ENCODE measurements around the gene INVS. TPM values are rescaled to one million over a fixed set of nuclear protein-coding genes. Genes with fewer than 3 reads are reported as not detected.
"Not testable (repeated sequence)": the region's sequence is repeated elsewhere in the genome, so short reads cannot be mapped to it uniquely, and the experiment has no call there.

Gene INVS, protein sequence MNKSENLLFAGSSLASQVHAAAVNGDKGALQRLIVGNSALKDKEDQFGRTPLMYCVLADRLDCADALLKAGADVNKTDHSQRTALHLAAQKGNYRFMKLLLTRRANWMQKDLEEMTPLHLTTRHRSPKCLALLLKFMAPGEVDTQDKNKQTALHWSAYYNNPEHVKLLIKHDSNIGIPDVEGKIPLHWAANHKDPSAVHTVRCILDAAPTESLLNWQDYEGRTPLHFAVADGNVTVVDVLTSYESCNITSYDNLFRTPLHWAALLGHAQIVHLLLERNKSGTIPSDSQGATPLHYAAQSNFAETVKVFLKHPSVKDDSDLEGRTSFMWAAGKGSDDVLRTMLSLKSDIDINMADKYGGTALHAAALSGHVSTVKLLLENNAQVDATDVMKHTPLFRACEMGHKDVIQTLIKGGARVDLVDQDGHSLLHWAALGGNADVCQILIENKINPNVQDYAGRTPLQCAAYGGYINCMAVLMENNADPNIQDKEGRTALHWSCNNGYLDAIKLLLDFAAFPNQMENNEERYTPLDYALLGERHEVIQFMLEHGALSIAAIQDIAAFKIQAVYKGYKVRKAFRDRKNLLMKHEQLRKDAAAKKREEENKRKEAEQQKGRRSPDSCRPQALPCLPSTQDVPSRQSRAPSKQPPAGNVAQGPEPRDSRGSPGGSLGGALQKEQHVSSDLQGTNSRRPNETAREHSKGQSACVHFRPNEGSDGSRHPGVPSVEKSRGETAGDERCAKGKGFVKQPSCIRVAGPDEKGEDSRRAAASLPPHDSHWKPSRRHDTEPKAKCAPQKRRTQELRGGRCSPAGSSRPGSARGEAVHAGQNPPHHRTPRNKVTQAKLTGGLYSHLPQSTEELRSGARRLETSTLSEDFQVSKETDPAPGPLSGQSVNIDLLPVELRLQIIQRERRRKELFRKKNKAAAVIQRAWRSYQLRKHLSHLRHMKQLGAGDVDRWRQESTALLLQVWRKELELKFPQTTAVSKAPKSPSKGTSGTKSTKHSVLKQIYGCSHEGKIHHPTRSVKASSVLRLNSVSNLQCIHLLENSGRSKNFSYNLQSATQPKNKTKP
- polyA plus RNA-seq (ENCODE audit: insufficient read depth in 1 of 5, insufficient read length in 5 of 5, low replicate concordance in 1 of 5) = 10 to 100 TPM; 18.3 to 29.7 (median 26.4) TPM
- long read RNA-seq, donor 1, partial matches to known transcripts = 40 of 65 reads
- long read RNA-seq, donor 1, other reads (novel, unspliced or antisense) = 23 of 65 reads
- long read RNA-seq, donor 2, partial matches to known transcripts = 14 of 24 reads
- long read RNA-seq, donor 2, other reads (novel, unspliced or antisense) = 9 of 24 reads
- long read RNA-seq, donor 3, partial matches to known transcripts = 51 of 62 reads
- long read RNA-seq, donor 3, other reads (novel, unspliced or antisense) = 11 of 62 reads
- long read RNA-seq, donor 4 = 0 reads
- long read RNA-seq, donor 5 = 0 reads
- long read RNA-seq, donor 6, partial matches to known transcripts = 31 of 53 reads
- long read RNA-seq, donor 6, other reads (novel, unspliced or antisense) = 21 of 53 reads
- long read RNA-seq, donor 7, partial matches to known transcripts = 0 of 1 reads
- long read RNA-seq, donor 7, other reads (novel, unspliced or antisense) = 0 of 1 reads
- long read RNA-seq, donor 8 = 0 reads

DNA sequence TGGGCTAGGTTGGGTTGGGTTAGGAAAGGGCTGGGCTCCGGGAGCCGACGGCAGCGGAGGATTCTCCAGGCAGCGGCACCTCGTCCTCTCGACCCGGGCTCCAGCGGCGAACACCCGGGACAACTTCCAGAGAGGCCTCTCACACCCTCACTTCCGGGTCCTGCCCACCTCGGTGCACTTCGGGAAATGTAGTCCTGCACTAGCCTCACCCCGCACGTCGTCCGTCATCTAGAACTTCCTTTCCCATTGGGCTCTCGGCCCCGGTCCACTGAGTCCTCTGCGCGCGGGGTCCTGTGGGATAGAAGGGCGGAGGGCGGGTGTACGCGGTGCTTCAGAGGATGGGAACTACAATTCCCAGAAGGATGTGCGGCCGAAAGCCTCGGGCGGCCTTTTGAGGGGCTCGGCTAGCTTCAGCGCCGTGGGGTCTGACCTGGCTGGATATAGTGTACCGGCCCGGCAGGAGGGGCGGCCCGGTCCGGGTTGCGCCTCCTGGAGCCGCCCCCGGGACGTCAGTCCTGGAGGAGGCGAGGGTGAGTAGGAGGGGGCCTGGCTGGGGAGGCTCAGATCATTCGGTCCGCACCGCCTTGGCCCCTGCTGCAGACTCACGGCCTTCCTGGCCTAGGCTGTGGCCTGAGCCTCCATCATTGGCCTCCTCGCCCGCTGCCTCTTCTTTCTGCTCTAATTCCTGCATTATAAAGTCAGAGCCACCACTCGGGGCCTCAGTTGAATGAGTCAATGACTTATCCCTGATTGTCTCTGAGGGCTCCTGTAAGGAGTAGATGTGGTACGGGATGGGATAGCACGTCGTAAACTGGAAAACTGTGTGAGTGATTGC, at the start of gene INVS, which contains the start of gene ERP44:
INVS (plus strand) TSS at position 357 of the 835 bp plus-strand sequence. CDS start 5,279 bp downstream, outside the sequence.
ERP44 (minus strand) TSS at position 114 of the 835 bp plus-strand sequence. CDS start 160 bp downstream, outside the sequence.
- DNase-seq = peak; percentile 98 to 99

DNA sequence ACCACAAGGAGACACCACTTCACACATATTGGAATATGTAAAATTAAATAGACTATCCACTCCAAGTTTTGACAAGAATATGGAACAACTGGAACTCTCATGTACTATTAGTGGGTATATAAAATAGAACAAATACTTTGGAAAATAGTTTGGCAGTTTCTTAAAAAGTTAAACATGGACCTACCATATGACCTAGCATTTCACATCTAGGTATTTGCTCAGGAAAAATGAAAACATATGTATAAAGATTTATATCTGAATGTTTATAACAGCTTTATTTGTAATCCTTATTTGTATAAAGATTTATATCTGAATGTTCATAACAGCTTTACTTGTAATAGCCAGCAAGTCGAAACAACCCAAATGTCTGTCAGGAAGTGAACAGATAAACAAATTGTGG, 49.5 kb upstream of the INVS start:
- DNase-seq = no peak

DNA sequence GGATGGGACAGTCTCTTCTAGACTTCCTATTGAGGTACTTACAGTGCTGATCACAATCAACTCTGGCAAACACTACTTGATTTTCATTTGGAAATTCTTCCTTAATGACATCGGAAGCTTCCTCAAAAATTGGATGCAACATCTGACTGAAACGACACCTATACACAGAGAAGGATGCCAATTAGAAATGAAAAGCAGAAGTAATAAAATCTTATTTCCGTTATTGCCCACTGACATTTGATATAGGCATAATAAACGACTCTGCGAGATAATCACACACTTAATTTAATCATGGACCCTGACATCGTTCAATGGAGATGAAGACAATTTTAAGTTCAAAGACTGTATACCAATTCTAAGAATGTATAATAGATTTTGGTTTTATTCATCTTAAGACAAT, 46.7 kb upstream of the INVS start:
- no peak for DNase-seq

DNA sequence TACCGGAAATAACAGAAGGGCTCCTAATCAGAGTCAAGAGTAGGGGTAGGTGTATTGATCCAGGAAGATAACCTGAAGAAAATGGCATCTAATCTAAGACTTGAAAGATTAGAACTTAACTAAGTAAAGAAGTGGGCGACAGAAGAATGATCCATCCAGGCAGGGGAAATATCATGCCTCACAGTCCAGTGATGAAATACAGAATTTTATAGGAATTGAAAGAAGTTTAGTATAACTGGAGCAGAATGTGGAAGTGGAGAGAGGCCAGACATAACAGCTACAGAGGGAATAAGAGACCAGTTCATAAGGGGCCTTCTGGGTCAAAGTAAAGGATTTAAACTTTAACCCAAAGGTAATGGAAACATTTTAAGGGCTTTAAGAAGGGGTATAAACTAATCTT, 42.5 kb upstream of the INVS start:
- no peak for DNase-seq

DNA sequence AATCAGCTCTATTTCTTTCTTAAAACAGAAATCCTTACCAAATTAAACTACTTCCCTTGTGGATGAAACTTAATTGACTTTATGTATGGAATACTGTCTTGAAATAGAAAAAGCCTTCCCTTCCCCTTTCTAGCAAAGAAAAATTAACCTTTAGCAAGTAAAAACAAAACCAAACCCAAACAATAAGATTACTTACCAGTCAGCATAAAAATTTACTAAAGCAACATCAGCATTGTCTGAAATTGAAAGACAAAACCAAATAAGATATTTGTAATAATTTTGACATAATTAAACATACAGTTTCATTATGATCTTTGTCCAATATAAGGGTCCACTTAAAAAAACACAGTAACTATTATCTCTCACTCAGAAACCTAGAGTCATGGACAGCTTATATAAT, 41.4 kb upstream of the INVS start:
- DNase-seq = no peak

DNA sequence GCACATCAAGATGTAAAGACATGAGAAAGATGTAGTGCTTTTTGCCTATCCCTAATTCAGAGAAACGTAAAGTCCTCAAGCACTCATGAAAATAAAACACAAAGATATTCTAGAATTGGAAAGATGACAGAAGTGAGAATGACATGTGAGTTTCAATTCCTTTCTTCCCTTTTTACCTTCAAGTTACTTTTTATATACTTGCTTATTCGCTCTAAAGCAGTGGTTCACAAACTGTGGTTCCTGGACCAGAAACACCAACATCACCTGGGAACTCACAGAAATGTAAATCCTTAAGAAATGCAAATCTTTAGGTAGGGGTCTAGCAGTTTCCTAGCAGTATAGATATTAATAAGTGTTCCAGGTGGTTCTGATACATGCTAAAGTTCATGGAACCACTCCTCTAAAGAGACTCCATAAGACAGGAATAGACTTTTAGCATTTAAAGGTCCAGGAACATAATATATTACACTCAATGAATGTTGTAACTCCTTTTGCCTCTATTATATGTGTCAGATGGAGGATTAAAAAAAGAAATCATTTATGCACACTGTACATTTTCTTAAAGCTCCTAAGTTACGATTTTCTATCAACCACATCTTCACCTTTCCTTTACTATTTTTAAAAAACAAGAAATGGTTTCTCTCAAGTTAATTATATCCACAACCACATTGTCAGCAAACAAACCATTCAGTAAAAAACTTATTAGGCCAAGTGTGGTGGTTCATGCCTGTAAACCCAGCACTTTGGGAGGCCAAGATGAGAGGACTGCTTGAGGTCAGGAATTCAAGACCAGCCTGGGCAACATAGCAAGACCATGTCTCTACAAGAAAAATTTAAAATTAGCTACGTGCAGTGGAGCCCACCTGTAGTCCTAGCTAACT, 40.1 kb upstream of the INVS start:
- no peak for DNase-seq

DNA sequence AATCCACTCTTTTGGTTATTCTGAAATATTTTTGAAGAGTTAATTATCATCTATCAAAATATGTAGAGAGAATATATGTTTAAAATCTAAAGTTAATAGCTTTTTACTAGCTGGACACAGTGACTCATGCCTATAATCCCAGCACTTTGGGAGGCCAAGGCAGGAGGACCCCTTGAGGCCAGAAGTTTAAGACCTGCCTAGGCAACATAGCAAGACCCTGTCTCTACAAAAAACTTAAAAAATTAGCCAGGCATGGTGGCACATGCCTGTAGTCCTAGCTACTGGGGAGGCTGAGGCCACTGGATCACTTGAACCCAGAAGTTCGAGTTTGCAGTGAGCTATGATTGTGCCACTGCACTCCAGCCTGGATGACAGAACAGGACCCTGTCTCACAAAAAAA, 36.4 kb upstream of the INVS start:
- not testable (repeated sequence) for DNase-seq

DNA sequence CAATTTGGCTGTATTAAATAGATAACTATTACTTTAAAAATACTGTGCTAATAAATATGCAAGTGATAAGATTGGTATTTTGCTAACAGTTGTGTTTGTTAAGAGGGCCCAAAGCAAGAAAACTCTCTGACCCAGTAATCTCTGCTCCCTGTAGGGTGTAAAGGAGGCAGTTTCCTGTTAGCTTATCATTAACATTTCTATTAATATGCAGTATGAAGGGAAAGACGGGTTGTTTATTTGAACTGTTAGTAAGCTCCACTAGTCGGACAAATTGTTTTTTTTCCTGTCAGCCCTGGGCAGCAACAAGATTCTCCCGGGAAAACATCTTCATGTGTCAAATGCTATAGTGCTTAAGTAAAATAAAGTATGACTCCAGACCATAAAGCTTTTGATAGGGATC, 35.9 kb upstream of the INVS start:
- DNase-seq = no peak

DNA sequence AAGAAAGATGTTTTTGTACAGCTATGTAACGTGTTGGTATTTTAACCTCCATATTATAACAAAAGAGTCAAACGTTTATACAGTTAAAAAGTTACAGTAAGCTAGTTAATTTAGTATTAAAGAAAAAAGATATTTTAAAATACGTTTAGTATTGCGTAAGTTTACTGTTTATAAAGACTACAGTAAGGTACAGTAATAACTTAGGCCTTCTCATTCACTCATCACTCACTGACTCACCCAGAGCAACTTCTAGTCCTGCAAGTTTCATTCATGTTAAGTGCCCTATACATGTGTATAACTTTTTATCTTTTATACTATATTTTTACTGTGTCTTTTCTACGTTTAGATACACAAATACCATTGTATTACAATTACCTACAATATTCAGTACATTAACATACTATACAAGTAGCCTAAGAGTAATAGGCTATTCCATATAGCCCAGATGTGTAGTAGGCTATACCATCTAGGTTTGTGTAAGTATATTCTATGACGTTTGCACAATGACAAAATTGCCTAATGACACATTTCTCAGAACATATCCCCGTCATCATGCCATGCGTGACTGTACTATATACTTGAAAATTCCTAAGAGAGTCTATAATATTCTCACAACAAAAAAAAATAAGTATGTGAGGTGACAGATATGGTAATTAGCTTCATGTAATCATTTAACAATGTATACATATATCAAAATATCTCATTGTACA, 34.0 kb upstream of the INVS start:
- DNase-seq = no peak

DNA sequence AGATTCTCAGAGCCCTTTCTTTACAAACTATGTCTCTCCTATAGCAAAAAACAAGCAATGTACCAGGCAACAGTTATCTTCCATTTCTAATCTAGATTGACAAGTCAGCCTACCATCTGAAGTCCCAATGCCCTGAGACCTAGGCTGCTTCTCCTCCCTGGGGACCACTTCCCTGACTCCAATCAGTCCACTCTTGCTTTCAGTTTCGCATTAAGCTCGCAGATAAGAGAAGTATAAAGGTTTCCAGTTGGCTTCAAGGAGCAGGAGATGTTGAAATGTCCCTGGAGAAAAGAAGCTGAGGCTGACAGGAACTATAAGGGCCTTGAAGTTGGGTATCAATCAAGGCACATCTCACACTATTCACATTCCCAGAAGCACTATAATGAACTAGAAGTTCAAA, 32.5 kb upstream of the INVS start:
- peak; percentile 21 to 40 for DNase-seq

DNA sequence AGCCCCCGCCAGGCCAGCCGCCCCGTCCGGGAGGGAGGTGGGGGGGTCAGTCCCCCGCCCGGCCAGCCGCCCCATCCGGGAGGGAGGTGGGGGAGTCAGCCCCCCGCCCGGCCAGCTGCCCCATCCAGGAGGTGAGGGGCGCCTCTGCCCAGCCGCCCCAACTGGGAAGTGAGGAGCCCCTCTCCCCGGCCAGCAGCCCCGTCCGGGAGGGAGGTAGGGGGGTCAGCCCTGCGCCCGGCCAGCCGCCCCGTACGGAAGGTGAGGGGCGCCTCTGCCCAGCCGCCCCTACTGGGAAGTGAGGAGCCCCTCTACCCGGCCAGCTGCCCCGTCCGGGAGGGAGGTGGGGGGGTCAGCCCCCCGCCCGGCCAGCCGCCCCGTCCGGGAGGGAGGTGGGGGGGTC, 31.1 kb upstream of the INVS start:
- not testable (repeated sequence) for DNase-seq

DNA sequence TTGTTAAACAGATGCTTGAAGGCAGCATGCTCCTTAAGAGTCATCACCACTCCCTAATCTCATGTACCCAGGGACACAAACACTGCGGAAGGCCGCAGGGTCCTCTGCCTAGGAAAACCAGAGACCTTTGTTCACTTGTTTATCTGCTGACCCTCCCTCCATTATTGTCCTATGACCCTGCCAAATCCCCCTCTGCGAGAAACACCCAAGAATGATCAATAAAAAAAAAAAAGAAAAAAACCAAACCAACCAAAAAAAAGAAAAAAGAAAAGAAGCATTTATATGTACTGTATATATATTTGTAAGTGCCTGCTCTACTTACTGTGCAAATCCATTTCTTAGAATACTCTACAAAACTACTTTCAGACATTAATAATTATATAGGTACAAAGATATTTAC, 30.0 kb upstream of the INVS start:
- DNase-seq = not testable (repeated sequence)

DNA sequence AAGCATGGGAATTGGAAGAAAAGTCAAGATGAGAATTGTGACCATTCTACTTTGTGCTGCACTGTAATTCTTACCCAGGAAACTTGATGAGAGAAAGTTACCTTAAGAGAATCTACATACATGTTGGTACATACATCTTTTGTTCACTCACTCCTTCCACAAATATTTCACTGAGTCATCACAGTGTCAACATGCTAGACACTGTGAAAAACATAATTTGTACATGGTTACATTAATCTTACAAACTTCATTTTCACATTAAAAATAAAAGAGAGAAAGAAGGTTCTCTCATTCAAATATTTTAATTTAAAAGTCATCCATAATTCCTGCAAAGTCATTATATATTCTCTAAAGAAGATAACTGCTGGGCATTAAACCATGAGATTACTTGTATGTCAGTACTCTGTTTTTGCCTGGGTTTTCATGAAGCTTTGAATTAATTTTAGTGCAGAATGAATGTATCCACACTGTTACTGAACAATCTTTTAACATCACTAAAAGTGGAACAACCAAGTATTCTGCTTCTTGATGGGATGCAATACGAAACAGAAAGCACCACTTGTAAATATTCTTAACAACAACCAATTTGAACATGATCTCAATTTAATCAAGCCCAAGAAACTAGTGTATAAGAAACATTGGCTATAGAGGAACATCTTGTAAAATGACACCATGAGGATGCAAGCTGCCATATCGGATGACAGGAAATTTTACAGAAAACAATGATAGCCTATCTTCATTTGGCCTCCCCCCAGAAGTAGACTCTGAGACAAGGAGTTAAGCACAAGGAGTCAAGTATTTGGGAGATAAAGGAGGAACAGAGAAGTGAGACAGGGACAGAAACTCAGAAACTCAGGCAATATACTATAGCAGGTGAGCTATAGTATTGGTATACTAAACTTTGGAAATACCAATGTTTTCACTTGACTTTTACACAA, 28.7 kb upstream of the INVS start:
- DNase-seq = no peak

DNA sequence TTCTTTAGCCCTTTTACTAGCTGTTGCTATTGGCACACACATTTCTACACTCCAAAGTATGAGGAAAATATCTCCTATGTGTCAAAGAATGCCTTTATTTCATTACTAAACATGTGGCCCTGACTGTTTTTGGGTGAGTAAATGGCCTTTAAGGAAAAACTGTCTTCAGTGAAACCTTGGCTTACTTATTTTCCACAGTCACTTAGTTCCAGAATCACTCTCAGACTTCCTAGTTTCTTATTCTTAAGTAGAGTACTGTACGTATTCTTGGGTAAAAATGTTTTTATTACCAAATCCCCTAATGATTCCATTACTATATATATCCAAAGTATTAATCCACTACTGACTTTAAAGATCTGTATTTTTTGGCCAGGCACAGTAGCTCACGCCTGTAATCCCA, 27.8 kb upstream of the INVS start:
- DNase-seq = no peak

DNA sequence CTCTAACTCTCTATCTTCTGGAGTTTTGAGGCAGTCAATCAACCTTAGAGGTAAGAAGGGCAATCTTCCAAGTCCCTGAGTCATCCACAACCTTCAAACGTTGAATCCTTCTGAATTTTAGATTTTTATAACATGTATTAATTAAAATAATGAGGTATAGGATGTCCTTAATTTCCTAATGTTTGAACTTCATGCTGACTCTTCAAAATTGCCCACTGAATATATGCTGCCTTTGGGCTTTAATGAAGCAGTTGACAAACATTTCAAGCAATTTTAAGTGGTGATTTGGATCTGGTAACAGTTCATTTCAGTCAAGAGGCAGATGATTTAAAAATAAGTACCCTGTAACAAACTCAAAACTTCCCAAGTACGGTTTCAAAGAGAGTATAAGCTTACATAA, 26.2 kb upstream of the INVS start:
- peak; percentile 32 to 40 for DNase-seq

DNA sequence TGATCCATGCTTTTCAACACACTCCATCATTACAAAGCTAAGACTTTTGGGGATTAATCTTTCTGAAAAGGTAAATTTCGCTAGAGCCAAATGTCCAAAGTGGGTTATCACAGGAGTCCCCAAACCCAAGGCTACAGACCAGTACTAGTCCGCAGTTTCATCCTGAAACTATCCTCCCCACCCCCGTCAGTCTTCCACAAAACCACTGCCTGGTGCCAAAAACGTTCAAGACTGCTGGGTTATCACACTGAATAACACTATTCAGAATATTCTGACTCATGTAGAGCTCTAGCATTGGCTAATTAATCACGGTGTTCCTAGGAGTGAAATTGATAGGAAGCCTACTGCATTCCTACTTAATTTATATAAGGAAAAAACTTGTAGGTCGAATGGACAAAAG, 24.9 kb upstream of the INVS start:
- no peak for DNase-seq

DNA sequence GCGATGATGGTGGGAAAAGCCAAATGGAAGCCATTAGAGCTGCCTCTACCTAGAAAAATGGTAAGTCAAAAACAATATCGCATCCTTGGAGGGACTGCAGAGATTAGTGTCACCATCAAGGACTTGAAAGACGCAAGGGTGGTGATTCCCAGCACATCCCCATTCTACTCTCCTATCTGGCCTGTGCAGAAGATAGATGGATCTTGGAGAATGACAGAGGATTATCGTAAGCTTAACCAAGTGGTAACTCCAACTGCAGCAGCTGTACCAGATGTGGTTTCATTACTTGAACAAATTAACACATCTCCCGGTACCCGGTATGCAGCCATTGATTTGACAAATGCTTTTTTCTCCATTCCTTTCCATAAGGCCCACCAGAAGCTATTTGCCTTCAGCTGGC, 24.1 kb upstream of the INVS start:
- DNase-seq = no peak
